ENCODE measurements around the gene EPHA8. TPM values are rescaled to one million over a fixed set of nuclear protein-coding genes. Genes with fewer than 3 reads are reported as not detected.

EPHA8 gene
- polyA plus RNA-seq, 4 donors = 0.81 to 2.4 (median 1.7) TPM

DNA sequence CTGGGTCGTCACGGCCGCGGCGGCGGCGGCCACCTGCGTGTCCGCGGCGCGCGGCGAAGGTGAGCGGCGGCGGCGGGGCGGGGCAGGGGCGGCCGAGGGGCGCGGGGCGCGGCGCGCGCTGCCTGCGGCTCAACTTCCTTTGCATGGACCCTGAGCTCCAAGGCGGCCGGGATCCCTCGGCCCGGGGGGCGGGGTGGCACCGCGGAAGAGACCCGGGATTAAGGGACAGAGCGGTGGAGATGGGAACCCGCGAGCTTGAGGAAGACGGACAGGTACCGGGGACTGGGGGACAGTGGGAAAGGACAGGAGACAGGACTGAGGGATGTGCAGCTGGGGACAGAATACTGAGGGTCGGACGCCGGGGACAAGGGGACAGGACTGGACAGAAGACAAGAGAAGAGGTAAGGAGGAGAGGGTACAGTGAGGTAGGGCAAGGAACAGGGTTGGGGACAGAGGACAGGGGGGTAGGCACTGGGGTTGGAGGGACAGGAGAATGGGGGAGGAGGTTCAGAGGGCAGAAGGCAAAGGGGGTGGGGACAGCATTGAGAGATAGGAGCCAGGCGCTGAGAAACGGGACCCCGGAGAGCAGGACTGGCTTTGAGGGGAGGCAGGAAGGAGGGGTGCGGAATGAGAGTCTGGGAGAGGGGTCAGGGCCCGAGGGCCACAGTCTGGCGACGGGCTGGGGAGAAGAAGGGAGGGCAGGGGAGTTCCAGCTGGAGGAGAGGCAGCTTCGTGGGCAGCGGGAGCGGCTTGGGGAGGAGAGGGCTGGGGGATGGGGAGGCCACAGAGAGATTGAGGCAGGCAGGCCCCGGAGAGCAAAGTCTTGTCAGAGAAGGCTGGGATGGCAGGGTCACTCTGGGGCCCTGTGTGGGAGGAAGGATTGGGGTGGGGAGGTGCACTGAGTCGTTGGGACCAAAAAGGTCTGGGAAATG is 648 bp downstream of the EPHA8 start:
- no peak for DNase-seq (ENCODE audit: low read depth in 4 of 4, low spot score in 2 of 4)

DNA sequence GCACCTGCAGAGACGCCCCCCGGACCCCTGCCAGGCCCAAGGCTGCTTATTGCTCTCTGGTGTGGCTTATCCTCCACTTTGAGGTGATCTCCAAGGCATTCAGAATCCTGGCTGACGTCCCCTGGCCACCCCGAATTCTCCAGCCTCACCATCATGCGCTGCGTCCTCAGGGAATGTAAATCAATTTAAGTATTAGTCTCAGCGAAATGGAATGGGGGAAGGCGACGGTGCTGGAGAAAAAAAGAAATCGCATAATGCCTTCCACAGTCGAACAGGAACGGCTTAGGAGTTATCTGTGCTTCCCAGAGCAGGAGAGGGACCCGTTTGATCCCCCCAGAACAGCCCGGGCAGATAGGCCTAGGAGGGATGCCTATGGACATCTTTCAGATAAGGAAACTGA is 2.9 kb downstream of the EPHA8 start:
- DNase-seq (ENCODE audit: low read depth in 4 of 4, low spot score in 2 of 4) = no peak

- no peak for DNase-seq (ENCODE audit: low read depth in 4 of 4, low spot score in 2 of 4)
Measured at GRCh38 chr1:22567197-22567596, 3.9 kb downstream of the EPHA8 start.

GRCh38 chr1:22567994-22568393 is 4.7 kb downstream of the EPHA8 start:
- DNase-seq (ENCODE audit: low read depth in 4 of 4, low spot score in 2 of 4) = no peak

DNA sequence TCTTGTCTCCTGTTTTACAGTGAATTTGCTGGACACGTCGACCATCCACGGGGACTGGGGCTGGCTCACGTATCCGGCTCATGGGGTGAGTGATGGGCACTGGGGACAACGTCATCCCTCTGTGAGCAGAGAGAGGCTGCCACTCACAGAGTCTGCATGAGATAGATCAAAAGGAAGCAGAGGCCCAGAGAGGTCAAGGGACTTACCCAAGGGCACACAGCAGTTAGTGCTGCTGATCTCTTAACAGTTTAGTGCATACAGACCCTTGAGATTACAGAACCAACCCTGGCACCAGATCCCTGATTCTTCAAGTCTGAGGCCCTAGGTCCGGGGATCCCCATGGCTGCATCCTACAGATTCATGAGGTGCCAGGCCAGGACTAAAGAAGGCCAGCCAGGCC is 6.0 kb downstream of the EPHA8 start:
- no peak for DNase-seq (ENCODE audit: low read depth in 4 of 4, low spot score in 2 of 4)

- DNase-seq (ENCODE audit: low read depth in 4 of 4, low spot score in 2 of 4) = no peak
Measured at GRCh38 chr1:22570140-22570909, 7.0 kb downstream of the EPHA8 start.

DNA sequence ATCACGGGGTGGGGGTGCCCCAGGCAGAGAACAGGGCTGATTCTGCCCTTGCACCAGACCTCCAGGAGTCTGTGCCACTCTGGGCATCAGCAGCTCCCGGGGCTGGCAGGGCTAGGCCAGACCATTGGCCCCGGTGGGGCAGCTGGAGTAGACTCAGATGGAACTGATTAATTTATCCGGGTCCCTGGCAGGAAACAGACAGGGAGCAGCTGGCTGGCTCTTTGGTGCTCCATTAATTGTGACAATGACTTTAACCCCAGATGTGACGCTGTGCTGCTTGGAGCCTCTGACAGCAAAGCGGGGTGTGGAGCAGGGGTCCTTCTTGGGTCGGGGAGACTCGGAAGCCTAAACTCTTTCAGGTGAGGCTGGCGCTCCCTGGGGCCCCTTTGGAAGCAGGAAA is 9.5 kb downstream of the EPHA8 start:
- no peak for DNase-seq (ENCODE audit: low read depth in 4 of 4, low spot score in 2 of 4)

DNA sequence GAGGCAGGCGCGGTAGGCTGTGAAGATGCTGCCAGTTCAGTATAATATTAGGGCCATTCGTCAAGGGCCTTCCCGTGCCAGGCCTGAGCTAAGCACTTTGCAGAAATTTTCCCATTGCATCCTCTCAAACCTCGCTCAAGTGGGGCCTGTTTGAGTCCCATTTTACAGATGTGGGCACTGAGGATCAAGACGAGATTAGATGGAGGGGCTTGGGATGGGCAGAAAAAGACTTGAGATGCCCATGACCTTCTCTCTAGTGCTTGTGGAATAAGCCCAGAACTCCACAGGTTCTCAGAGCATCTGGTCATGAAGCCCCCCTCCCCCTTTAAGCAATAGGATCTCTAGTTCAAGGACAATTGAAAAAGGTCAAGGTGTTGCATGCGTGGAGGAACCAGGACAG is 9.9 kb downstream of the EPHA8 start:
- no peak for DNase-seq (ENCODE audit: low read depth in 4 of 4, low spot score in 2 of 4)

- DNase-seq (ENCODE audit: low read depth in 4 of 4, low spot score in 2 of 4) = no peak
Measured at GRCh38 chr1:22575532-22576149, 12.4 kb downstream of the EPHA8 start.

GRCh38 chr1:22576150-22576544 is 12.9 kb downstream of the EPHA8 start:
- DNase-seq (ENCODE audit: low read depth in 4 of 4, low spot score in 2 of 4) = no peak

- no peak for DNase-seq (ENCODE audit: low read depth in 4 of 4, low spot score in 2 of 4)
Measured at GRCh38 chr1:22576617-22577016, 13.3 kb downstream of the EPHA8 start.

DNA sequence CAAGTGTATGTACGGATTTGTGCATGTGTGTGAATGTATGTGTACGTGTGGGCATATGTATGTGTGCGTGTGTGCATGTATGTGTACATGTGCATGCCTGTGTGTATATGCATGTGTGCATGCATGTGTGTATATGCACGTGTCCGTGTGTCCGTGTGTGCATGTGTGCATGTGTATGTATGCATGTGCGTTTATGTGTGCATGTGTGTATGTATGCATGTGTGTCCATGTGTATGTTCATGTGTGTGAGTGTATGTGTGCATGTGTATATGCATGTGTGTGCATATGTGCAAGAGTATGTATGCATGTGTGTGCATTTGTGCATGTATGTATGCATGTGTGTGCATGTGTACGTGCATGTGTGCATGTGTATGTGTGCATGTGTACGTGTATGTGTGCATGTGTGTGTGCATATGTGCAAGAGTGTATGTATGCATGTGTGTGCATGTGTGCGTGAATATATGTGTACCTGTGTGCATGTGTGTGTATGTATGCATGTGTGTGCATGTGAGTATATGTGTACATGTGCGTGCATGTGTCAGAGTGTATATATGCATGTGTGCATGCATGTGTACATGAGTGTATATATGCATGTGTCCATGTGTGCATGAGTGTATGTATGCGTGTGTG is 15.6 kb downstream of the EPHA8 start:
- no peak for DNase-seq (ENCODE audit: low read depth in 4 of 4, low spot score in 2 of 4)

- DNase-seq (ENCODE audit: low read depth in 4 of 4, low spot score in 2 of 4) = no peak
Measured at GRCh38 chr1:22579541-22580155, 16.4 kb downstream of the EPHA8 start.

- no peak for DNase-seq (ENCODE audit: low read depth in 4 of 4, low spot score in 2 of 4)
Measured at GRCh38 chr1:22582661-22583635, 19.7 kb downstream of the EPHA8 start.

GRCh38 chr1:22584001-22584562 is 20.8 kb downstream of the EPHA8 start:
- no peak for DNase-seq (ENCODE audit: low read depth in 4 of 4, low spot score in 2 of 4)

DNA sequence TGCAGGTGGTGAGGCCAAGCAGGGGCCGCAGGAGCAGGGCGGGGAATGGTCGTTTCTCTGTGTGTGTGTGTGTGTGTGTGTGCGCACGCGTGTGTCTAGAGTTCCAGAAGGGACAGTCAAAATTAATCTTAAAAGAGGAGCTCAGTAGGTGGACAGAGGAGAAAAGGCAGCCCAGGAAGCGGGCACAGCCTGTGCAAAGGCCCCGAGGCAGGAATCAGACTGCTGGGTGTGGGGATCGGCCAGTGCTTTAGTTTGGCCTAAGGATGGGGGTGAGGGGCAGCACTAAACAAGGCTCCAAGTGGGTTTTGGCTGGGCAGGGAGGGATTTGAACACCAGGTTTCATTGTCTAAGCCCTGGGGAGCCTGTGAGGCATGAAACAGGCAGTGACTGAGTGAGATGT is 21.7 kb downstream of the EPHA8 start:
- no peak for DNase-seq (ENCODE audit: low read depth in 4 of 4, low spot score in 2 of 4)

GRCh38 chr1:22585471-22585870 is 22.2 kb downstream of the EPHA8 start:
- no peak for DNase-seq (ENCODE audit: low read depth in 4 of 4, low spot score in 2 of 4)

- DNase-seq (ENCODE audit: low read depth in 4 of 4, low spot score in 2 of 4) = no peak
Measured at GRCh38 chr1:22586356-22587130, 23.3 kb downstream of the EPHA8 start.
